ENCODE measurements around the gene CARMIL1.
"Not testable (repeated sequence)": the region's sequence is repeated elsewhere in the genome, so short reads cannot be mapped to it uniquely, and the experiment has no call there.

The CARMIL1 gene

DNA sequence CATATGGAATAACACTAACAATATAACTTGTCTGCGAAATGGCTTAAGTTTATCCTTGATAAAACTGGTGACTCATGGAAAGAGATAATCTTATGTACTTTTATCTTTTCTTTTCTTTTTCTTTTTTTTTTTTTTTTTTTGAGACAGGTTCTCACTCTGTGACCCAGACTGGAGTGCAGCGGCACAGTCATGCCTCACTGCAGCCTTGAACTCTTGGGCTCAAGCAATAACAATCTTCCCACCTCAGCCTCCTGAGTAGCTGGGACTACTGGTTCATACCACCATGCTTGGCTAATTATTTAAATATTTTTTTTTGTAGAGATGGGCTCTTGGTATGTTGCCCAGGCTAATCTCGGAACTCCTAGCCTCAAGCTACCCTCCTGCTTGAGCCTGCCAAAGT, 304.7 kb downstream of the CARMIL1 start:
- no peaks in the 10 kb centered on the region for H3K9me3 Mint-ChIP-seq
- no peaks in the 10 kb centered on the region for H3K27me3 Mint-ChIP-seq

DNA sequence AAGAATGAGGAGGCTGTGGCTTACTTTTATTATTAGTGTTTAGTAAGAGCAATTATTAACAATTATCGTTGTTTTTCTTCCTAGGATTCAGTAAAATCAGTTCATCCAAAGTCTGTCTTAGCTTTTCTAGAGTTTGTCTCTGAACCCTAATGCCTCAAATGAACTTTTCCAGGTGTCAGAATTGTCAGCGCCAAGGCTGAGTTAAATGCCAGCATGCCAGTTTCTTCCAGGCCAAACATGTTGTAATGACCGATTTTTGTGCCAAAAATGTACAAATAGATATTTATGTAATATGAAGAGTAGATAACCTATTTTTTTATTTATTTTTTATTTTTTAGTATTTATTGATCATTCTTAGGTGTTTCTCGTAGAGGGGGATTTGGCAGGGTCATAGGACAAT, 306.1 kb downstream of the CARMIL1 start:
- H3K4me3 Mint-ChIP-seq = no peak overlapping the region
- H3K36me3 Mint-ChIP-seq (ENCODE audit: insufficient read depth) = no peaks in the 10 kb centered on the region
- ATAC-seq (replicated peaks) = no peak
- no peaks in the 10 kb centered on the region for H3K9me3 Mint-ChIP-seq
- H3K27me3 Mint-ChIP-seq = no peaks in the 10 kb centered on the region
- peaks cover 1 to 2% of the 10 kb centered on the region in 2 donors for H3K4me1 Mint-ChIP-seq (ENCODE audit: low read depth in 2 of 2)
- H3K27ac Mint-ChIP-seq = no peak overlapping the region
- no peak for DNase-seq

More for the DNA sequence above, 304.7 kb downstream of the CARMIL1 start:
- no peak for DNase-seq
- Mint-ChIP-seq H3K27ac (no peak overlapping the region), H3K4me1 (ENCODE audit: low read depth in 2 of 2) (peaks cover 5 to 8% of the 10 kb centered on the region in 2 donors), H3K4me3 (no peak overlapping the region), H3K36me3 (ENCODE audit: insufficient read depth) (no peaks in the 10 kb centered on the region)
- no peak for ATAC-seq (replicated peaks)

DNA sequence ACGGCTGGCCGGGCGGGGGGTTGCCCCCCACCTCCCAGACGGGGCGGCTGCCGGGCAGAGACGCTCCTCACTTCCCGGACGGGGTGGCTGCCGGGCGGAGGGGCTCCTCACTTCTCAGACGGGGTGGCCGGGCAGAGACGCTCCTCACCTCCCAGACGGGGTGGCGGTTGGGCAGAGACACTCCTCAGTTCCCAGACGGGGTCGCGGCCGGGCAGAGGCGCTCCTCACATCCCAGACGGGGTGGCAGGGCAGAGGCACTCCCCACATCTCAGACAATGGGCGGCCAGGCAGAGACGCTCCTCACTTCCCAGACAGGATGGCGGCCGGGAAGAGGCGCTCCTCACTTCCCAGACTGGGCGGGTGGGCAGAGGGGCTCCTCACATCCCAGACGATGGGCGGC, 306.9 kb downstream of the CARMIL1 start:
- not testable (repeated sequence) for H3K36me3 Mint-ChIP-seq (ENCODE audit: insufficient read depth); ATAC-seq (replicated peaks); H3K27ac Mint-ChIP-seq; H3K9me3 Mint-ChIP-seq; H3K4me3 Mint-ChIP-seq; H3K4me1 Mint-ChIP-seq (ENCODE audit: low read depth in 2 of 2); DNase-seq; H3K27me3 Mint-ChIP-seq

DNA sequence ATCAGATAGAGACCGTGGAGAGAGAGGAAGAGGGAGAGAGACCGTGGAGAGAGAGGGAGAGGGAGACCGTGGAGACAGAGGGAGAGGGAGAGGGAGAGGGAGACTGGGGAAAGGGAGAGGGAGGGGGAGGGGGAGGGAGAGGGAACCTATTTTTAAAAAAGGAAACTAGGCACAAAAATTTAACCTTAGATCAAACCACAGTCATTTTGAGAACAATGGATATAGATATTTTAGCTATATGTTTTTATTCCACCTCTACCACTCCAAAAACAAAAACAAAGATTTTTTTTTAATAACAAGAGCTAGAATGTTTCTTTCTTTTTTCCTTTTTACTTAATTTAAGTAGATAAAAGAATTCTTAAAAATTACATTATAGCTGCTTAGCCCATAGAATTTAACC, 307.8 kb downstream of the CARMIL1 start:
- Mint-ChIP-seq H3K4me1 (ENCODE audit: low read depth in 2 of 2) (no peaks in the 10 kb centered on the region), H3K9me3 (no peaks in the 10 kb centered on the region), H3K27me3 (peaks cover 0 to 8% of the 10 kb centered on the region in 2 donors), H3K27ac (no peak overlapping the region), H3K4me3 (no peak overlapping the region), H3K36me3 (ENCODE audit: insufficient read depth) (no peaks in the 10 kb centered on the region)
- DNase-seq (no peak), ATAC-seq (replicated peaks) (no peak)

DNA sequence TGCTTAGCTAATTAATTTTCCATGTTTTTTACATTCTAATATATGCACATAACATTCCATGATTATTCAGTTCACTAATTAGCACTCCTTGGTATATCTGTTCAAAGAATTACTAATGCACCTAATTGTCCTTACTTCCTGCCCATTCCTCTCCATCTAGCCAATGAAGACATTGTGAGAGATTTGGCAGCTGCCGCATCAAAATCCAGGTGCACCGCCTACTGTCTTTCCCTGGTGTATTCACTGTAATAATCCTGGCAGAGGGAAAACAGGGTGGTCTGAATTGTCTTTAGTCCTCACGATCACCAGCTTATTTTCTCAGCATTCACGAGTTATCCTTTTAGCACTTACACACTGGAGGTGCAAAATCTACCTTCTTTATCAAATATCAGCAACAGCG, 311.8 kb downstream of the CARMIL1 start:
- Mint-ChIP-seq H3K36me3 (ENCODE audit: insufficient read depth) (no peaks in the 10 kb centered on the region), H3K4me3 (no peak overlapping the region), H3K27me3 (peaks cover 0 to 18% of the 10 kb centered on the region in 2 donors), H3K4me1 (ENCODE audit: low read depth in 2 of 2) (no peaks in the 10 kb centered on the region), H3K27ac (no peak overlapping the region), H3K9me3 (no peaks in the 10 kb centered on the region)
- ATAC-seq (replicated peaks) = no peak
- no peak for DNase-seq

DNA sequence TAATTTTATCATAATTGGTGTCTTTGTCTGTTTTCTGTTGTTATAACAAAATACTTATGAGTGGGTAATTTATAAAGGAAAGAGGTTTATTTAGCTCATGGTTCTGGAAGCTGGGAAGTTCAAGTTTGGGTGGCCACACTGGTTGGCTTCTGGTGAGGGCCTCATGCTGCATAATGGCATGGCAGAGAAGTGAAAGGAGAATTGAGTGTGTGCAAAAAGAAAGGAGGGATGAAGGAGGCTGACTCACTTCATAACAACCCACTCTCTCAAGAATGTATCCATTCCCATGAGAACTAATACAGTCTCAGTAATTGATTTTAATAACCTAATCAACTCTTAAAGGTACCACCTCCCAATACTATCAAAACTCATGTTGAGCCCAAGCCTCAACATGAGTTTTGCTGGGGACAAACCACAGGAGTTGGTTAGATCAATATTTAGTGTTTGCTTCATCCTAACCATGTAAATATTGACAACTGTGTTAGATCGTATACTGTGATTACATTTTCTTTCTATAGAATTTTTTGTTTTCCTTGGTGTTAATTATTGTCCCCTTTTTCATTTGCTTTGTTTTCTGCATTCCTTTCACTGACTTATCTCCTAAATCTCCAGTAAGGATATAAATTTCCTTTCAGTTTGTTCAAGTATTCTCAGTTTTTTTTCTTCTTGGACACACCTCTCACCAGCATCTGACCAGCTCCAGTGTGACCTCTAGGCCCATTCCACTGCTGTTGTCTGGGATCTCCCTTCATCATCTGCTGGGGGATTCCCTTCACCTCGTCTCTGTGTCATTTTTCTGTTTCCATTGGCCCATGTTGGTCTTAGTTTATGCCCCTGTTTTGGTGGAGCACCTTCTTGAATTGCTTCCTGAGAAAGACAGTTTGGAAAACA, 318.0 kb downstream of the CARMIL1 start:
- peaks cover 0 to 39% of the 10 kb centered on the region in 2 donors for H3K27me3 Mint-ChIP-seq
- H3K9me3 Mint-ChIP-seq = no peaks in the 10 kb centered on the region
- ATAC-seq (replicated peaks) (no peak), DNase-seq (no peak)
- no peaks in the 10 kb centered on the region for H3K4me1 Mint-ChIP-seq (ENCODE audit: low read depth in 2 of 2)
- H3K27ac Mint-ChIP-seq = no peak overlapping the region
- no peaks in the 10 kb centered on the region for H3K36me3 Mint-ChIP-seq (ENCODE audit: insufficient read depth)
- H3K4me3 Mint-ChIP-seq = no peak overlapping the region

DNA sequence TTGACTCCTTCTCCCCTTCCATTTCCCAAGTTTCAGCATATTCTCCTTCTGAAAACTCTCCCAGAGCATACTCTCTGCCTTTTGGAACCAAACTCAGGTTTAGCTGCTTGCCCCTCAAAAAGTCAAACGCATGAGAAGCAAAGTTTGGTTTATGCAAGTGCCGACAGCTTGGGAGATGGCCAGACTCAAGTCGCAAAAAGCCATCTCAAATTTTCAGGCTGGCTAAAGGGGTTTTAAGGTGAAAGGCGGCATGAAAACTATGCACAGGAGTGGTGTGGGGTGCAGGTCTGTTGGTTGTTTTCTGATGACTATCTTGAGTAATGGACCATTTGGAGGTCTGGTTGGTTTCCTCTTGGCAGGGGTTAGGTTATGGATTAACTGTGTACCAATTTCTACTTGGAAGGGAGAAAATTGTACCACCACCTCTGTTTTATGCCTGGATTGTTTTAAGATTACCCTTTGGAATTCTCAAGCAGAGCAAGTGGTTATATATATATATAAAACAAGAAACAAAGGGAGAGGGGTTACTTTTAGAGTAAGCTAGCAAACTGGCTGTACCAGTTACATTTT, 320.4 kb downstream of the CARMIL1 start:
- peaks cover 0 to 29% of the 10 kb centered on the region in 2 donors for H3K27me3 Mint-ChIP-seq
- no peaks in the 10 kb centered on the region for H3K36me3 Mint-ChIP-seq (ENCODE audit: insufficient read depth)
- H3K4me3 Mint-ChIP-seq = no peak overlapping the region
- no peaks in the 10 kb centered on the region for H3K9me3 Mint-ChIP-seq
- H3K4me1 Mint-ChIP-seq (ENCODE audit: low read depth in 2 of 2) = no peaks in the 10 kb centered on the region
- DNase-seq = no peak
- ATAC-seq (replicated peaks) = no peak
- H3K27ac Mint-ChIP-seq = no peak overlapping the region

DNA sequence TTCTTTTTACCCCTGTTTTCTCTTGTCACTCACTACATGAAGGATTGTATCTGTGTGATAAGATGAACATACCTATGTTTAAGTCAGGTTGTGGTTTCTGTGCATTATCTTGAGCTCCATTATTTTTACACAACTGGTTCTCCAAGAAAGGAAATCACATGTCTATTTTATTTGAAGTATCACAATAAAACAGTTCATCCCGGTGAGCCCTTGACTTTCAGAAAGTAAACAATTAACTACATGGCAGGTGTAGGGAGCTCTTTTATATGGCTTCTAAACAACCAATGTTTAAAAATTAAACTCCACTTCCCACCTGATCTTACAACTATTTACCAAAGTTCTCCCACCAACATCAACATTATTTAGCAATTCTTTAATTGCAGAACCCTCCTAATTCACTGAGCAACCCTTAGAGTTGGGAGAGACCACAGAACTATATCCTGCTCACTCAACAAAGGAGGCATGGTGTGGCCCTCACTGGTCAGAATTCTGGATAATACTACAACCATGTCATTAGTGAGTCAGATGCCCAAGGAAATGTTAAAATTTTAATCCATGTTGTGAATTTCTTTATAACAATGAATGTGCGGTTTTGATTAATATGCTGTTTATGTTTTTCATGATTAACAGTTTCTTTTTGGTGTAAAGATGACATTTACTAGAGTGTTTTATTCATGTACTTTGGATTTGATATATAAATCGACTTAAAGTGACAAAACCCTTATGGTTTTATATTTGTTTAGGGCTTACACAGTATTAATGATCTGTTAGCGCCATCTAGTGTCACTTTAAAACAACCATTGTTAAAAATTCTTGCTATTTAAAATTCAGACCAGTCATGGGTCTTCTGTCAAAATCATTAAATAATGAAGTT, 322.9 kb downstream of the CARMIL1 start:
- H3K9me3 Mint-ChIP-seq = no peaks in the 10 kb centered on the region
- H3K4me1 Mint-ChIP-seq (ENCODE audit: low read depth in 2 of 2) = no peaks in the 10 kb centered on the region
- ATAC-seq (replicated peaks) (no peak), DNase-seq (no peak)
- no peaks in the 10 kb centered on the region for H3K36me3 Mint-ChIP-seq (ENCODE audit: insufficient read depth)
- no peak overlapping the region for H3K4me3 Mint-ChIP-seq
- peaks cover 0 to 29% of the 10 kb centered on the region in 2 donors for H3K27me3 Mint-ChIP-seq
- no peak overlapping the region for H3K27ac Mint-ChIP-seq

DNA sequence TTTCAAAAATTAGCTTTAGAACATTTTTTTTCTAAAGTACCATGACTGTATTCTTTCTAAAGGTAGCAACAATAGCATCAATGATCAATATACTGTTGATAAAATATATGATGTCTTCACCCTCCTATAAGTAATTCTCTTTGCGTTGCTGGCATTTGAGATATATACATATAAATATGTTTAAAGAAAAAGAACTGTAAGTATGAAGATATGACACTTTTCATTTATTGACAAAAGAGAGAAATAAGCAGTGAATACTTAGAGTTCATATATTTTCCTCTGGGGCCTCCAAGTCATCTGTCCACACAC, 323.5 kb downstream of the CARMIL1 start:
- Mint-ChIP-seq H3K36me3 (ENCODE audit: insufficient read depth) (no peaks in the 10 kb centered on the region), H3K4me1 (ENCODE audit: low read depth in 2 of 2) (no peaks in the 10 kb centered on the region), H3K9me3 (no peaks in the 10 kb centered on the region), H3K27ac (no peak overlapping the region), H3K27me3 (peaks cover 0 to 29% of the 10 kb centered on the region in 2 donors), H3K4me3 (no peak overlapping the region)
- no peak for ATAC-seq (replicated peaks)
- no peak for DNase-seq

DNA sequence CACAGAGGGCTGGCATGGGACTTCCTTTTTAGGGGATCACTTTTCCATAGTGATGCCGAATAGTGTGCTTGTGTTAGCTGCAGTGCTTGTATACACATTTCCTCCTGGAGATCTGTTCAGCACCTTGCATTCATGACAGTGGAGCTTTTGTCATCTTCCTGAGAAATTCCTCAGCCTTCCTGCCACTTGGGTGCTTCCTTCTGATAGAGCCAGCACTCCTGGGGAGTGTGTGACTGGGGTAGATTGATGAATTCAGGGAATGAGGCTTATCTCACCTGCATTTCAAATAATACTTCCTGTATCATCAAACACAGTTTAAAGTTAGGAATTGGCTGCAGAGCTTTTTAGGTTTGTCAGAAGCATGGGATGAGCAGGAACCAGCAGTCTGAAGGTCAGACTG, 324.1 kb downstream of the CARMIL1 start:
- no peaks in the 10 kb centered on the region for H3K36me3 Mint-ChIP-seq (ENCODE audit: insufficient read depth)
- DNase-seq (no peak), ATAC-seq (replicated peaks) (no peak)
- peaks cover 0 to 29% of the 10 kb centered on the region in 2 donors for H3K27me3 Mint-ChIP-seq
- H3K27ac Mint-ChIP-seq = no peak overlapping the region
- H3K9me3 Mint-ChIP-seq = no peaks in the 10 kb centered on the region
- no peak overlapping the region for H3K4me3 Mint-ChIP-seq
- H3K4me1 Mint-ChIP-seq (ENCODE audit: low read depth in 2 of 2) = no peaks in the 10 kb centered on the region

DNA sequence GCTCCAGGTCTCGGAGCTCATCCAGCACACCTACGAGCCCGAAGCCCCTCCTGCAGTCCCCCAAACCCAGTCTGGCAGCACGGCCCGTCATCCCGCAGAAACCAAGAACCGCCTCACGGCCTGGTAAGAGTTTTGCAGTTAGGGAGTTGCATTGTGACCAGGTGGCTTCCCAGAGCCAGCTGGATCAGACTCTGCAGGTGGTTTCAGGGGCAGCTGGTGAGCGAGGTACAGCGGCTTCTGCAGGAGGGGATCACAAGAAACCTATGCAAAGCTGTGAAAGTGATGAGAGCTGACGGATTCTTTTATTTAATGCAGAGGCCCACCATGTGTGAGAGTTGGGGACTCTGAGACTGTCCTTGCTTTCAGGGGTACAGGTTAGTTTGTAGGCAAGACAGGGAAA, 327.0 kb downstream of the CARMIL1 start:
- ATAC-seq (replicated peaks) (no peak), DNase-seq (no peak)
- peaks cover 0 to 12% of the 10 kb centered on the region in 2 donors for H3K27me3 Mint-ChIP-seq
- no peak overlapping the region for H3K4me3 Mint-ChIP-seq
- no peaks in the 10 kb centered on the region for H3K4me1 Mint-ChIP-seq (ENCODE audit: low read depth in 2 of 2)
- H3K27ac Mint-ChIP-seq = no peak overlapping the region
- H3K9me3 Mint-ChIP-seq = no peaks in the 10 kb centered on the region
- no peaks in the 10 kb centered on the region for H3K36me3 Mint-ChIP-seq (ENCODE audit: insufficient read depth)

DNA sequence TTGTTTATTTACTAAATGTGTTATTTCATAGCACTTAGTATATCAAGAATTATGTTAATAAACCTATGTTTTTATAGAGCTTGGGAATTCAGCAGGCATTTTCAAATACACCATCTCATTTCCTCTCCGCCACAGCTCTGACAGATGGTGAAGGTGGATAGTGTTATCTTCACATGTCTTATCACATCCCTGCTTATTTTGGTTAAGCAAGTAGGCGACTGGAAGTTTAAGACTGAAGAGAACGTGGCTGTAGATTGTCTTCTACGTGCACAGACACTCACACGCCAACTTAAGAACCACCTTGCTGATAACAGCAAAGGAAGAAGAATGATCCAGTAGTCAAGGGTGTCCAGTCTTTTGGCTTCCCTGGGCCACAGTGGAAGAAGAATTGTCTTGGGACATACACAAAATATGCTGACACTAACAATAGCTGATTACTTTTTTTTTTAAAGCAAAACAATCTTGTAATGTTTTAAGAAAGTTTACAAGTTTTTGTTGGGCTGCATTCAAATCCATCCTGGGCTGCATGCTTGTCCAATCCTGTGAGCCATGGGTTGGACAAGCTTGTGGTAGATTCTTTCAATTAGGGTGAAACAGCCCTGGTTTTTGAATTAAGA, 329.5 kb downstream of the CARMIL1 start:
- Mint-ChIP-seq H3K4me1 (ENCODE audit: low read depth in 2 of 2) (no peaks in the 10 kb centered on the region), H3K27me3 (peaks cover 0 to 19% of the 10 kb centered on the region in 2 donors), H3K4me3 (no peak overlapping the region), H3K9me3 (no peaks in the 10 kb centered on the region), H3K36me3 (ENCODE audit: insufficient read depth) (no peaks in the 10 kb centered on the region), H3K27ac (no peak overlapping the region)
- no peak for ATAC-seq (replicated peaks)
- DNase-seq = no peak

DNA sequence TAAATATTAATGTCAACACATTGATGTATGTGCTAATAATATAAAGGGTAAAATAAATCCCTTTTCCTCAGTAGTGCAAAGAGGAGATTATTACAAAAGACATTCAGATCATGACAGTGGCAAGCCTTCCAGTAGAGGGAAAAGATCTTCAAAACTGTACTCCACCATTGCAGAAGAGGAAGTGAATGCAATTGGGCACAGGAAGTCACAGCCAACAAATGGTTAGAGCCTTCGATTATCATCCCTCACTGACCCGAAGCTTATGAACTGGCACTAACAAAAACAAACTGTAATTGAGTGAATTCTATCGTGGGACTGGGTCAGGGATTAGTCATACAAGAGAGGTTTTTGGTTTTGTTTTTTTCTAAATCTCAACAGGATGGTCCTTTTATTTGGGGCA, 333.5 kb downstream of the CARMIL1 start:
- Mint-ChIP-seq H3K36me3 (ENCODE audit: insufficient read depth) (no peaks in the 10 kb centered on the region), H3K27ac (no peak overlapping the region), H3K4me3 (no peak overlapping the region), H3K27me3 (peaks cover 0 to 26% of the 10 kb centered on the region in 2 donors), H3K4me1 (ENCODE audit: low read depth in 2 of 2) (no peaks in the 10 kb centered on the region), H3K9me3 (no peaks in the 10 kb centered on the region)
- no peak for ATAC-seq (replicated peaks)
- no peak for DNase-seq
